Measurements from ENCODE around the gene EML6. TPM values are rescaled to one million over a fixed set of nuclear protein-coding genes. Genes with fewer than 3 reads are reported as not detected.

Gene EML6
- total and polyA plus RNA-seq, 10 of the 15 experiments (the other 5 are each of a cell fraction or from before 2014, with no cell fraction given) = 0.09 to 0.67 (median 0.21) TPM

DNA sequence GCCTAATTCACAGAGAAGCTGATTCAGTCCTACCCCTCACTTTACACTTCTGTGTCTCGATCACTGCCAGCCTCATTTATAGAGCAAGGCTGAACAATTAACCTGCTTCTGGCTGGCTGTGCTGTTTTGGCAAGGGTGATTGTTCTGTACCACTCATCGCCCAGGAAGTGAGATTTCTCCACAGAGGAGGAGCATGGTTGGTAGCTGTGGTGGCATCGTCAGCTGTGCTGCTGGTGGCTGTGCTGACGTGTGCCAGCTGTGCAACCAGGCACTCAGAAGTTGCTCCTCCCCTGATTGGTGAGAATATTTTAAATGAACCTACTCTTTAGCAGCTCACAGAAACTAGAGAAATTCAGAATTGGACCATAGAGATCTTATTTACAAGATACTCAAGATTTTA, 158.3 kb downstream of the EML6 start (continued):
- TF ChIP-seq RFX5 (IDR thresholded peaks at IDR 0.05; ENCODE audit: low read depth, low read length) (no peak), MYB (IDR thresholded peaks at IDR 0.05; ENCODE audit: borderline replicate concordance, low read depth, low read length) (no peak), NFYA (IDR thresholded peaks at IDR 0.05; ENCODE audit: borderline replicate concordance, low read depth, low read length) (no peak), ZSCAN29 (IDR thresholded peaks at IDR 0.05) (no peak), CHD1 (IDR thresholded peaks at IDR 0.05; ENCODE audit: low read depth, low read length) (no peak)
- TF ChIP-seq, protein P1, sequence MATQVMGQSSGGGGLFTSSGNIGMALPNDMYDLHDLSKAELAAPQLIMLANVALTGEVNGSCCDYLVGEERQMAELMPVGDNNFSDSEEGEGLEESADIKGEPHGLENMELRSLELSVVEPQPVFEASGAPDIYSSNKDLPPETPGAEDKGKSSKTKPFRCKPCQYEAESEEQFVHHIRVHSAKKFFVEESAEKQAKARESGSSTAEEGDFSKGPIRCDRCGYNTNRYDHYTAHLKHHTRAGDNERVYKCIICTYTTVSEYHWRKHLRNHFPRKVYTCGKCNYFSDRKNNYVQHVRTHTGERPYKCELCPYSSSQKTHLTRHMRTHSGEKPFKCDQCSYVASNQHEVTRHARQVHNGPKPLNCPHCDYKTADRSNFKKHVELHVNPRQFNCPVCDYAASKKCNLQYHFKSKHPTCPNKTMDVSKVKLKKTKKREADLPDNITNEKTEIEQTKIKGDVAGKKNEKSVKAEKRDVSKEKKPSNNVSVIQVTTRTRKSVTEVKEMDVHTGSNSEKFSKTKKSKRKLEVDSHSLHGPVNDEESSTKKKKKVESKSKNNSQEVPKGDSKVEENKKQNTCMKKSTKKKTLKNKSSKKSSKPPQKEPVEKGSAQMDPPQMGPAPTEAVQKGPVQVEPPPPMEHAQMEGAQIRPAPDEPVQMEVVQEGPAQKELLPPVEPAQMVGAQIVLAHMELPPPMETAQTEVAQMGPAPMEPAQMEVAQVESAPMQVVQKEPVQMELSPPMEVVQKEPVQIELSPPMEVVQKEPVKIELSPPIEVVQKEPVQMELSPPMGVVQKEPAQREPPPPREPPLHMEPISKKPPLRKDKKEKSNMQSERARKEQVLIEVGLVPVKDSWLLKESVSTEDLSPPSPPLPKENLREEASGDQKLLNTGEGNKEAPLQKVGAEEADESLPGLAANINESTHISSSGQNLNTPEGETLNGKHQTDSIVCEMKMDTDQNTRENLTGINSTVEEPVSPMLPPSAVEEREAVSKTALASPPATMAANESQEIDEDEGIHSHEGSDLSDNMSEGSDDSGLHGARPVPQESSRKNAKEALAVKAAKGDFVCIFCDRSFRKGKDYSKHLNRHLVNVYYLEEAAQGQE (IDR thresholded peaks at IDR 0.05; ENCODE audit: low read depth, low read length) = no peak

DNA sequence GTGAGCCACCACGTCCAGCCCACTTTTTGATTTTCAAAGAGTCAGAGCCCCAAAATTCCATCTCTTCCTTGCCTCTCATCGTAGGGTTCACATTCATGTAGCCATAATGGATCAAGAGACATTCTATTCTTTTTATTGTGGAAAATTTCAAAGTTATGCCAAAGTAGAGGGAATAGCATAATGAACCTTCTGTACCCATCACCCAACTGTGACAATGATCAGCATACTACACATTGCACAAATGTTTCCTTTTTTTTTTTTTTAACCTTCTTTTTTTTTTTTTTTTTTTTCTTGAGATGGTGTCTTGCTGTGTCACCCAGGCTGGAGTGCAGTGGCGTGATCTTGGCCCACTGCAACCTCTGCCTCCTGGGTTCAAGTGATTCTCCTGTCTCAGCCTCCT, 162.4 kb downstream of the EML6 start:
- DNase-seq (ENCODE audit: low read depth, low spot score) = no peak
- CTCF ChIA-PET = interaction anchor here (1.4 kb wide), 1 partner anchor 282 kb away, joined by 5 read pairs; no protein-coding TSS in a partner anchor
- no peak overlapping the region for H3K27ac ChIP-seq (ENCODE audit: control insufficient read depth, insufficient read depth)
- H3K36me3 ChIP-seq (ENCODE audit: control insufficient read depth in 2 of 2, insufficient read depth in 2 of 2, low read length in 1 of 2) = no peaks in the 10 kb centered on the region
- H3K27me3 ChIP-seq (replicated peaks in 1 of 2; ENCODE audit: control insufficient read depth in 2 of 2, insufficient read depth in 2 of 2, low read length in 1 of 2) = peaks cover 0 to 6% of the 10 kb centered on the region in 2 experiments; a peak in 3 of 4 replicates
- no TSS peak for BruUV-seq (replicated peaks)
- in situ Hi-C loops (cut with MboI) = no loop called here
- H3K9ac ChIP-seq (ENCODE audit: control insufficient read depth, insufficient read depth, low read length) = no peak overlapping the region
- H3K4me1 ChIP-seq (ENCODE audit: control insufficient read depth, insufficient read depth, low read length) = no peaks in the 10 kb centered on the region
- no peaks in the 10 kb centered on the region for H4K20me1 ChIP-seq (ENCODE audit: control insufficient read depth, insufficient read depth)
- no peak overlapping the region for H3K4me2 ChIP-seq (ENCODE audit: control insufficient read depth, insufficient read depth)
- no peaks in the 10 kb centered on the region for H3K79me2 ChIP-seq (ENCODE audit: control insufficient read depth, insufficient read depth, low read length)
- H3K9me3 ChIP-seq (replicated peaks; ENCODE audit: control insufficient read depth, insufficient read depth, low read length) = no peaks in the 10 kb centered on the region
- intact Hi-C loops (cut with micrococcal nuclease; ENCODE audit: unreplicated experiment) = no loop called here
- FAIRE-seq = no peak
- POLR2A ChIA-PET = no interaction called here
- SMC1A ChIA-PET (ENCODE audit: uncharacterized antibody, unreplicated experiment) = no interaction called here
- RAD21 ChIA-PET (ENCODE audit: unreplicated experiment) = no interaction called here
- WGBS (ENCODE audit: insufficient coverage, insufficient replicate concordance, low lambda C conversion rate, missing lambda C conversion rate) = 23% methylated on average over 3 of the region's 3 CpGs
- no peak overlapping the region for H3K4me3 ChIP-seq
- H2AFZ ChIP-seq (ENCODE audit: control insufficient read depth, low read depth, low read length) = no peak overlapping the region
- no peak for ATAC-seq
- no peak for TF ChIP-seq MXI1 (IDR thresholded peaks at IDR 0.05; ENCODE audit: low read depth, low read length)
- TF ChIP-seq, protein P2, sequence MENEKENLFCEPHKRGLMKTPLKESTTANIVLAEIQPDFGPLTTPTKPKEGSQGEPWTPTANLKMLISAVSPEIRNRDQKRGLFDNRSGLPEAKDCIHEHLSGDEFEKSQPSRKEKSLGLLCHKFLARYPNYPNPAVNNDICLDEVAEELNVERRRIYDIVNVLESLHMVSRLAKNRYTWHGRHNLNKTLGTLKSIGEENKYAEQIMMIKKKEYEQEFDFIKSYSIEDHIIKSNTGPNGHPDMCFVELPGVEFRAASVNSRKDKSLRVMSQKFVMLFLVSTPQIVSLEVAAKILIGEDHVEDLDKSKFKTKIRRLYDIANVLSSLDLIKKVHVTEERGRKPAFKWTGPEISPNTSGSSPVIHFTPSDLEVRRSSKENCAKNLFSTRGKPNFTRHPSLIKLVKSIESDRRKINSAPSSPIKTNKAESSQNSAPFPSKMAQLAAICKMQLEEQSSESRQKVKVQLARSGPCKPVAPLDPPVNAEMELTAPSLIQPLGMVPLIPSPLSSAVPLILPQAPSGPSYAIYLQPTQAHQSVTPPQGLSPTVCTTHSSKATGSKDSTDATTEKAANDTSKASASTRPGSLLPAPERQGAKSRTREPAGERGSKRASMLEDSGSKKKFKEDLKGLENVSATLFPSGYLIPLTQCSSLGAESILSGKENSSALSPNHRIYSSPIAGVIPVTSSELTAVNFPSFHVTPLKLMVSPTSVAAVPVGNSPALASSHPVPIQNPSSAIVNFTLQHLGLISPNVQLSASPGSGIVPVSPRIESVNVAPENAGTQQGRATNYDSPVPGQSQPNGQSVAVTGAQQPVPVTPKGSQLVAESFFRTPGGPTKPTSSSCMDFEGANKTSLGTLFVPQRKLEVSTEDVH (IDR thresholded peaks at IDR 0.05; ENCODE audit: low read depth, partially characterized antibody) = no peak
- TF ChIP-seq CBX3 (IDR thresholded peaks at IDR 0.05; ENCODE audit: borderline replicate concordance, low read depth) = no peak
- no peak for TF ChIP-seq KLF5 (IDR thresholded peaks at IDR 0.05; ENCODE audit: partially characterized antibody)
- TF ChIP-seq RAD21 (IDR thresholded peaks at IDR 0.05; ENCODE audit: insufficient read depth, low read depth, low read length) = no peak
- TF ChIP-seq FOXM1 (IDR thresholded peaks at IDR 0.05; ENCODE audit: low read depth, low read length) = no peak
- TF ChIP-seq ZNF217 (IDR thresholded peaks at IDR 0.05) = no peak
- TF ChIP-seq SMAD1 (IDR thresholded peaks at IDR 0.05; ENCODE audit: low read depth, partially characterized antibody) = no peak
- TF ChIP-seq, protein P3, sequence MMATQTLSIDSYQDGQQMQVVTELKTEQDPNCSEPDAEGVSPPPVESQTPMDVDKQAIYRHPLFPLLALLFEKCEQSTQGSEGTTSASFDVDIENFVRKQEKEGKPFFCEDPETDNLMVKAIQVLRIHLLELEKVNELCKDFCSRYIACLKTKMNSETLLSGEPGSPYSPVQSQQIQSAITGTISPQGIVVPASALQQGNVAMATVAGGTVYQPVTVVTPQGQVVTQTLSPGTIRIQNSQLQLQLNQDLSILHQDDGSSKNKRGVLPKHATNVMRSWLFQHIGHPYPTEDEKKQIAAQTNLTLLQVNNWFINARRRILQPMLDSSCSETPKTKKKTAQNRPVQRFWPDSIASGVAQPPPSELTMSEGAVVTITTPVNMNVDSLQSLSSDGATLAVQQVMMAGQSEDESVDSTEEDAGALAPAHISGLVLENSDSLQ (IDR thresholded peaks at IDR 0.05) = no peak
- no peak for TF ChIP-seq GATAD2B (conservative IDR thresholded peaks at IDR 0.05; ENCODE audit: low read depth)
- TF ChIP-seq, protein P4, sequence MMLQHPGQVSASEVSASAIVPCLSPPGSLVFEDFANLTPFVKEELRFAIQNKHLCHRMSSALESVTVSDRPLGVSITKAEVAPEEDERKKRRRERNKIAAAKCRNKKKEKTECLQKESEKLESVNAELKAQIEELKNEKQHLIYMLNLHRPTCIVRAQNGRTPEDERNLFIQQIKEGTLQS (IDR thresholded peaks at IDR 0.05; ENCODE audit: borderline replicate concordance, extremely low read depth, low read depth, low read length) = no peak

All from GM12878 (cell line).